Stimulated activated CD8-positive, alpha-beta memory T cell treated with anti-CD3 and anti-CD28 coated beads, Interleukin-7, amount 100 ng/mL, for 48 hours (primary cell): ENCODE measurements around the gene NDUFB4.

Source experiments
- DNase-seq, 2 donors: peaks; one replicate each; pipeline ENCODE4 v3.0.0-alpha.2; 2020; ENCODE audit warnings: low read depth in 1 of 2; ENCODE audit errors: extremely low read depth in 1 of 2

NDUFB4 gene

GRCh38 chr3:120596116-120596852 is at the start of gene NDUFB4:
TSS of gene NDUFB4 (plus strand) at chr3:120596336. CDS start at chr3:120596360, 24 bp downstream.
- peak; percentile 85 to 95 for DNase-seq

DNA sequence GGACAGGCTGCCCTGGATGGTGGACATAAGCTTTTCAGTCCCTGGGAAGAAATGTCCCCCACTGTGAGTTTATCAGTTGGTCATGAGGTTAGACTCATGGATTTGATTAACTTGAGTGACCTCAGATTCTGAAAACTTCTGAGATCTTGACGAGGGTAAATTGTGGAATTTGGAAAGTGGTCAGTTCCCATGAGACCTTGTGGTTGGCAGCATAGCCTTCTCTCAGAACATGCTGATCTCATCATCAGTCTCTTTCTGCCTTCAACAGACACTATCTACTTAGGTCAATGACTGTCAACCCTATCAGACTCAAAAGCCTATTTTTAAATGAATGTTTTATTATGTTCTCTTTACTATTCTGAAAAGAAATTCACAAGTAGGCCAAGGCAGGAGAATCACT is 45.6 kb upstream of the NDUFB4 start:
- DNase-seq, result no peak

- DNase-seq, result no peak
Measured at GRCh38 chr3:120552184-120553172, 43.7 kb upstream of the NDUFB4 start.

DNA sequence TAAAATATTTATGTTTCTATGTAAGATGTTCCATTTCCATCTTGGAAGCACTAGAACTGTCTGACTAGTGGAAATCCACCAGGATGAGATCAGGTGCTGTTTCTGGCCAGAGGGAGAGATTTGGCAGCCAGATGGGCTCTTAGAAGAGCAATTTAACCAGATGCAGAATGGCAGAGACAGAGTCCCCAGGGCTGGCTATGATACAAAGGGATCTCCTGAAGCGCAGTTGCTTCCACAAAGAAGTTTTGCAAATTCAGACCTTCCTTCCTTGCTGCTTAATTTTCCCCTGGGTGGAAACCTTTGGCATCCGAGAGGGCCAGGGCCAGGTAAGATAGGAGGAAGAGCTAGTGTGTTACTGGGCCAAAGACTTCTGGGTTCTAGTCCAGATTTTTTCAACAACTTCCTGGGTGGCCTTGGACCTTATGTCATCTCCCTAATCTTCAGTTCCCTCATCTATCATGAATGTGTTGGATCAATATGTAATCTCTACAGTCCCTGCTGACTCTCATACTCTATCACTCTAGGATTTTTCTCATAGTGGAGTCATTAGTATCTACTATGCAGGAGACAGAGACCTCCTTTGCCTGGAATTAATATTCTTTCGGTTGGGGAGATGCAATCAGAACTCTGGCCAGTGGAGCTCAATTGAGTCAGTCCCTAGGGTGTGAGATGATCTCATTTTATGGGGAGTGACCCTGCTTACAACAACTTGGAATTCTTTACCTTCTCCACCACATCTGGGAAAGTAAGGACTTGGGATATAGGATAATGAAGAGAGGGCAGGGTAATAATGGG is 41.1 kb upstream of the NDUFB4 start:
- DNase-seq, result no peak

- DNase-seq, result no peak
Measured at GRCh38 chr3:120555657-120556509, 40.3 kb upstream of the NDUFB4 start.

DNA sequence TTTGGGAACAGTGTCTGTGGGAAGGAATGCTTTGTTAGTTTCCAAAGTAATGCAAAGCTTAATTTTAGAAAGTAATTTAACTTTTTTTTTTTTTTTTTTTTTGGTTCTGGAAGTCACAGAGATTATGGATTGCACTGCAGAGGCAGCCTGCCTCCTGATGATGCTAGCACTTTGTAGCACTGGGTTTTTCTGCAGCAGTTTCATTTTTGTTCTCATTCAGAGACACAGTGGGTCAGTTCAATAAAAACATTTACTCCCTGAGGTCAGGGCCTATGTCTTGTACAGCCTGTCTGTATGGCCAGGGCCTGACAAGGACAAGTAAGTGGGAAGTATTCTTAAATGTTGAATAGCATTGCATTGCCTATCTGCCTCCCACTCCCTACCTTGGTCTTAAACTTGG is 39.0 kb upstream of the NDUFB4 start:
- DNase-seq, result no peak

DNA sequence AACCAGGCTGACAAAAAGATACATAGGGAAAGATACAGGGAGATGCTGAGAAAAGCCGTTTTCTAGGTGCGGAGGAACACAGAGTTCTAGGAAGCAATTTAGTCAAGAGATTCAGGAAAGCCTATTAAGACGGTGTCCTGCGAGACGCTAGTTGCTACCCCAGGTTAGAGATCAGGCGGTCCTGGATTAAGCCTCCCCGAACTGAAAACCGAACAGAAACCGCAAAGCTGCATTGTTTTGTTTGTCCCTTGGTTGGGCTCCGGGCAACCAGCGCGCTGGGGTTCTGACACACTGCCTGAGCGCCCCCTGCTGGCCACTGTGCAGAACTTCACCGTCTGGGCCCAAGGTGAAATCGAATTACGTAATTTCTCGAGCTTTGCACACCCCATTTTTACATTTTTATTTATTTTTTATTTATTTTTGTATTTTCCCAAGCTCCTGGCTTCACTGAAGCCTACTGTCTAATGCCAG is 37.3 kb upstream of the NDUFB4 start:
- DNase-seq, result peak; percentile 55 to 69

DNA sequence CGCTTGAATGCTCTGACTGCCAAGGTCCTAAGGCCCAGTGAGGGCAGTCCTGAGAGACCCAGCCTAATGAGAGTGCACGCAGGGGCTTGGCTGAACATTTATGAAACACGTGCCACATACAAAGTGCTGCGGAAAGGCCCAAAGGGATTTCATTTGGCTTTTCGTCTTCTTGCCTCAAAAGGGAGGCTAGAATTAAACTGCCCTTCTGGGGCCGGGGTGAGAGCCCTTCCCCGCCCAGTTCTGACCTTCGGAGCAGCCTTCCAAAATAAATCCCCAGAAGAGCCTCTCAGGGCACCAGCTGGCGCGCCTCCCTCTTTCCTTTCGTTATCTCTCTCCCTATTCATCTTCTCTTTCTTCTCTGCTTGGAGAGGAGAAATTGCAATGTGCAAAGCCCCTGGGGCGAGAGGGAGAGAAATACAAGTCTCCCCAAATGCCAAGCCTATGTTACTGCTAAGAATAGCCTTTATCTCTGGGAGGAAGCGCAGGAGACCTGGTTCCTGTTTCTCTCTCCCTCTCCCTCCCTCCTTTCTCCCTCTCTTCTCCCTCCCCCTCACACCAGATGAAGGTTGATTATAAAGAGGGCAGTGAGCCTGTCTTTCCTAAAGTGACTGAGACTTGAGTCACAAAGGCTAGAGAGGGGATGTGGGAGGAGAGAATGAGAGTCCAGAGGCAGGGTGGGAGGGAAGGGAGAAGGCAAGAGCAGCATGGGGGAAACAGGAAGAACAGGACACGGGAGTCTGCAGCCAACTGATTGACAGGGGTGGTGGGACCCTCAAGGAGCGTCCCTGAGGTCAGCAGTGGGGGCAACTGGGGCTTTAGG is 36.7 kb upstream of the NDUFB4 start:
- no peak for DNase-seq

DNA sequence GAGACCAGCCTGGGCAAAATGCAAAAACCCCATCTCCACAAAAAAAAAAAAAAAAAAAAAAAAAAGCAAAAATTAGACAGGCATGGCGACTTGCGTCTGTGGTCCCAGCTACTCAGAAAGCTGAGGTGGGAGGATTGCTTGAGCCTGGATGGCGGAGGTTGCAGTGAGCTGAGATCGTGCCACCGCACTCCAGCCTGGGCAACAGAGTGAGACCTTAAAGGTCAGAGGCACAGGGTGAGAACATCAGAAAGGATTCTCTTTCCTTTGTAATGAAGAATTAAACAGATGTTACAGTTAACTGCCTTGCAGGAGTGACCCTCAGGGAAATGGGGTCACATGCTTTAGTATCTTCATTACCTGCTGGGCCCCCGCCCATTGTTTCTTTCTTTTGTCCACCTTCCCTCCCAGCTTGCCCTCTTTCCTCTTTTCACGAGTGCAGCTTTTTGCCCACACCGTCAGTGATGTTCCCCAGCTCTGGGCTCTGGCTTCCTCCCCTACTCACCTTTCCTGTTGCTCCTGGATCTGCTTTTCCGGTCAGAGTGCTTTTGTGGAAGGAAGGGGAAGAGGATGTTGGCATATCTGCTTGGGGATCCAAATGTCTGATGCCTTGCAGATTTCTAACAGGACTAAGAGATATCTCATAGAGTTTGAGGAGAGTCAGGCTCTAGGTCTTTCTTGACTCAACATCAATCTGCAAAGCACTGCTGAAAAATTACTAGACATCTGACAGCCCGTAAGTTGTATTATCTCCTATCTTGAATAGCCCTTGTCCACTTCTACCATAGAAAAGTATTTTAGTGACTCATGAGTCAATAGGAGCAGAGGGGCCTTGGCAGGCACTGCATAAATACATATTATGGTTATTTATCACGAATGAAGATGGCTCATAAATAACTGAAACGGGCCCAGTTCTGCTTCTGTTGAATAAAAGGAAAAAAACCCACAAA is 35.6 kb upstream of the NDUFB4 start:
- no peak for DNase-seq

DNA sequence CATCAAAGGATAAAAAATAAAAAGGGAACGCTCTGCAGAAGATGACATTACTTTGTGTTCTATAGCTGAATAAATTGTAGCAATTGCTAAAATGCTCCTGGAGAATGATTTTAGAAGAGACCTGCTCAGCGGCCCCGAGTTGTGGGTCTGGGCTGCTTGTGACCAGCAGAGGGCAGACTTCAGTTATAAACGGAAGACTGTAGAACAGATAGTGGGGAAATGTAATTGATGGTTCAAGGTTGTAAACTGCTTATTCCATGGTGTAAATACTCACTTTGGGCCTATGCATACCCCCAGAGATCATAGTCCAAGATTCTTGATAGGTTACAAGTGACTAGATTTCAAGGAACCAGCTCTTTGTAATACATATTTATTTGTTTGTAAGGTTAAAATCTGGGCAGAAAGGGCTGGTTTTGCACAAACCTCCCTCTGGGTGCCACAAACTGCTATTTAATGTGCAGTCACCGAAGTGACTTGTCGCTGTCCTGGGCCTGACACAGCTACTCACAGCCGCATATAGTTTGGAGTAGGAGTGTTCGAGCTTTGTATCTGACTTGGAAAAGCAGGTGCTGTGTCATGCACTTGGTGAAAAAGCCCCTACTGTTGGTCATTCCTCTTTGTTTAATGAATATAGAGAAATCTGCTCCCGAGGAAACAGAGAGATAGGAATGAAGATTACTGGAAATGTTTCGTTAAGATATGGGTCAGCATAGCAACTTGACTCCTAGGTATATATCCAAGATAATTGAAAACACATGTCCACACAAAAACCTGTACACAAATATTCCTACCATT is 34.7 kb upstream of the NDUFB4 start:
- peak; percentile 22 to 26 for DNase-seq

GRCh38 chr3:120563356-120564022 is 32.6 kb upstream of the NDUFB4 start:
- no peak for DNase-seq

DNA sequence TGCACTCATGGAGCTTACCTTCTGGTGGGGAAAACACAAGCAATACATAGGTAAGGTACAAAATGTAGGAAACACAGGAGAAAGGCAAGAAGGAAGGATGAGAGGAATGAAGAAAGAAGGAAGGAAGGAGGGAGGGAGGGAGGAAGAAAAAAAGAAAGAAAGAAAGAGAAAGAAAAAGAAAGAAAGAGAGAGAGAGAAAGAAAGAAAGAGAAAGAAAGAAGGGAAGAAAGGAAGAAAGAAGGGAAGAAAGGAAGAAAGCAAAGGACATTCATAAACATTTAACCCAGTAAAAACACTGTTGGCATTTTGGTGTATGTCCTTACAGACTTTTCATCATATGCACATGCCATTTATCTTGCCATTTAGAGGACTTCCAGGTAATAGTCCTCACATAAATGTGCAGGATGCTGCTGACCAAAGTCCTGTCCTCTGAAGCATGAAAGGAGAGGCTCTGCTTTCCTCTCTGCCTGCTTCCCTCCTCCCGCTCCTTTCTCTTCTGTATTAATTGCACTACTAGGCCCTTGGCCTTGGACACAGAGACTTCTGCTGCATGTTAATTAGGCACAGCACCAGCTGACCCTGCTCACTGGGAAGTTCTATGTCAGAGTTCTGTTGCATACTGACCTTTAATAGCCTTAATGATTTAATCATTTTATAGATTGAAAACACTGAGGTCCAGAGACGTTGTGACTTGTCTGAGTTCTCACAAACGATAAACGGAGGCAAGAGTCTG is 29.7 kb upstream of the NDUFB4 start:
- DNase-seq, result no peak

GRCh38 chr3:120567370-120568201 is 28.6 kb upstream of the NDUFB4 start:
- DNase-seq, result no peak

GRCh38 chr3:120568202-120568531 is 28.0 kb upstream of the NDUFB4 start:
- DNase-seq, result no peak

GRCh38 chr3:120568598-120568997 is 27.5 kb upstream of the NDUFB4 start:
- no peak for DNase-seq
